RWPE2 (cell line): ENCODE data around the gene SLC13A3.

Source experiments
- ATAC-seq: fragments of 200-7000 bp; cut with Tn5 transposase; 3 replicates; pipeline ENCODE4 v1.9.1; 2021; ENCODE audit warnings: low read depth
- DNase-seq: peaks from one replicate; pipeline ENCODE4 v3.0.0-alpha.2; 2020; ENCODE audit warnings: low spot score
- H3K27ac ChIP-seq: fragments of 450-650 bp; 2 replicates; pipeline ENCODE4 v1.5.1; 2017; ENCODE audit warnings: mild to moderate bottlenecking; ENCODE audit not compliant: poor library complexity, severe bottlenecking
- H3K27me3 ChIP-seq: fragments of 250-450 bp; sonication (Bioruptor Pico); 2 replicates; pipeline ENCODE4 v1.5.1; 2021; ENCODE audit warnings: mild to moderate bottlenecking, moderate library complexity; ENCODE audit not compliant: insufficient read depth, poor library complexity, severe bottlenecking
- H3K36me3 ChIP-seq: fragments of 250-450 bp; sonication (Bioruptor Pico); 2 replicates; pipeline ENCODE4 v1.5.1; 2020; ENCODE audit warnings: low read depth, mild to moderate bottlenecking, moderate library complexity
- H3K4me1 ChIP-seq: fragments of 250-450 bp; sonication (Bioruptor Pico); 2 replicates; pipeline ENCODE4 v1.5.1; 2021; ENCODE audit warnings: mild to moderate bottlenecking, moderate library complexity; ENCODE audit not compliant: insufficient read depth, poor library complexity, severe bottlenecking
- H3K4me3 ChIP-seq: fragments of 250-450 bp; sonication (Bioruptor Pico); 2 replicates; pipeline ENCODE4 v1.5.1; 2021; ENCODE audit warnings: mild to moderate bottlenecking, moderate library complexity; ENCODE audit not compliant: severe bottlenecking
- H3K9me3 ChIP-seq: fragments of 250-450 bp; sonication (Bioruptor Pico); 2 replicates; pipeline ENCODE4 v1.5.1; 2021; ENCODE audit warnings: mild to moderate bottlenecking, moderate library complexity; ENCODE audit not compliant: severe bottlenecking
- CTCF ChIP-seq: fragments of 450-650 bp; IDR thresholded peaks from one replicate; pipeline ENCODE4 v1.5.1; 2017; ENCODE audit warnings: mild to moderate bottlenecking, moderate library complexity; ENCODE audit not compliant: poor library complexity, severe bottlenecking

Gene SLC13A3

GRCh38 chr20:46604551-46605133 lies 46.6 kb downstream of the SLC13A3 start:
- no peak for TF ChIP-seq CTCF
- no peaks in the 10 kb centered on the region for H3K4me1 ChIP-seq
- no peaks in the 10 kb centered on the region for H3K36me3 ChIP-seq
- no peak overlapping the region for H3K4me3 ChIP-seq
- DNase-seq (no peak), ATAC-seq (no peak)
- H3K9me3 ChIP-seq, result no peaks in the 10 kb centered on the region
- no peak overlapping the region for H3K27ac ChIP-seq
- no peaks in the 10 kb centered on the region for H3K27me3 ChIP-seq

DNA sequence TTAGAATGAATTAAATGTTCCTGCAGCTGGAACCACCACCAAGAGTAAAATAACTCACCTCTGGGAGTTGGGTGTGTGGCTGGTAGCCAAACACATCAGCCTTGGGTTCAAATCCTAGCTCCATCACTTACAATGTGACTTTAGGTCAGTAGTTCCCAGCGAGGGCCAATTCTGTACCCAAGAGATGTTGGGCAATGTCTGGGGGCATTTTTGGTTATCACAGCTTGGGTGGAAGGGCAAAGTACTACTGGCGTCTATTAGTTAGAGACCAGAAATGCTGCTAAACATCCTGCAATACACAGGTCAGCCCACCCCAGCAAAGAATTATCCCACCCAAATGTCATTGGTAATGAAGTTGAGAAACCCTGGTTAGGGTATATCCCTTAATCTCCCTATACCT lies 48.8 kb downstream of the SLC13A3 start:
- DNase-seq, result no peak
- H3K27me3 ChIP-seq, result no peaks in the 10 kb centered on the region
- H3K36me3 ChIP-seq, result no peaks in the 10 kb centered on the region
- H3K4me1 ChIP-seq, result no peaks in the 10 kb centered on the region
- no peak overlapping the region for H3K4me3 ChIP-seq
- ATAC-seq, result no peak
- no peak overlapping the region for H3K27ac ChIP-seq
- no peaks in the 10 kb centered on the region for H3K9me3 ChIP-seq
- no peak for TF ChIP-seq CTCF

DNA sequence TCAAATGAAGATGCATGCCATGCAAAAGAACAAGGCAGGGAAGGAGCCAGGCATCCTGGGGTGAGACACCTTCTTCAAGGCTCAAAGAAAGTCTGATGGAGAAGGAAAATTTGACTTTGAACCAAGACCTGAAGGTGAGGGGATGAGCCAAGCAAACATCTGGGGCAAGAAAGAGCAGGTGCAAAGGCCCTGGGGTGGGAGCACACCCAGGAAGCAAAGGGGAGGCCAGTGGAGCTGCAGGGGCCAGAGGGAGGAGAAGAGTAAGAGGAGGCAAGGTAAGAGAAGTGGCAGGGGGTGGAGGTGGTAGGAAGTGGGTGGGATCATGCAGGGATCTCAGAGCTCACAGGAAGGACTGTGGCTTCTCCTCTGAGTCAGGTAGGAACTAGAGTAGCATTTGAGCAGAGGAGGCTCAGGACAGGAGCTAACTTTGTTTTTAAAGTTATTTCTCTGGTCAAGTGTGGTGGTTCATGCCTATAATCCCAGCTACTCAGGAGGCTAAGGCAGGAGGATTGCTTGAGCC lies 49.6 kb downstream of the SLC13A3 start:
- no peak overlapping the region for H3K27ac ChIP-seq
- H3K4me1 ChIP-seq, result no peaks in the 10 kb centered on the region
- ATAC-seq, result no peak
- no peaks in the 10 kb centered on the region for H3K27me3 ChIP-seq
- no peak overlapping the region for H3K4me3 ChIP-seq
- TF ChIP-seq CTCF, result no peak
- H3K9me3 ChIP-seq, result no peaks in the 10 kb centered on the region
- no peaks in the 10 kb centered on the region for H3K36me3 ChIP-seq
- DNase-seq, result no peak

GRCh38 chr20:46600286-46600752 lies 50.9 kb downstream of the SLC13A3 start:
- TF ChIP-seq CTCF, result no peak
- Histone ChIP-seq H3K4me1 (no peaks in the 10 kb centered on the region), H3K36me3 (no peaks in the 10 kb centered on the region), H3K27ac (no peak overlapping the region), H3K9me3 (no peaks in the 10 kb centered on the region), H3K4me3 (no peak overlapping the region), H3K27me3 (no peaks in the 10 kb centered on the region)
- ATAC-seq (no peak), DNase-seq (no peak)

DNA sequence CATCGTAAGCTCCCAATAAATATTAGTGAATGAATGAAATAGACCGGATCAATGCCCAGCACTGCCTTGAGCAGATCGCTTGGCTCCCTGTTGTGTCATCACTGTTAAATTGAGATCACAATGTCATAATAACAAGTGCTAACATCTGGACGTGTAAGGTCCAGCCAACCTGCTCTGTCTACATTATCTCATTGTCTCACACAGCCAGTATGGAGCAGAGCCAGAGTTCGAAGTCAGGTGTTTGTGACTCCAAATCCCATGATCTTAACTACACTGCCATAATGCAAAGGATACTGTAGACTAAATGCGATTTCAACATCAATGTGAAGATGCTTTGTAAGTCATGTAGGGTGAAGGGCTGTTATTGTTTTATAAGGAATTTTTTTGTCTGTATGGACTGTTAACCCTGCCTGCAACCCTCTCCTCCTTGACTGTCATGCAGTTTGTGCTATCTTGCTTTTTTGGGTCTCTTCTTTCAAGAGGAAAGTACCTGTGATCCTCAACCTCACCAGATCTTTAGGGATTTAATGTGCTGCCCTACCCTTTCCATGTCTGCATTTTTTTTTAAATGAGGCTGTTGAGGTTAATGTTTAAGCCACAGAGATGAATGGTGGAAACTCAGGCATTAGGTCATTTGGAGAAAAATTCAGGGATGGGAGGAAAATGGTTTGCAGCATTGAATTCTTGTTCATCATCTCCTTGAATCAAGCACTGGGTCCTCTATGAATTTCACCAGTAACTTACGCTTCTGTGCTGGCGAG lies 51.9 kb downstream of the SLC13A3 start:
- Histone ChIP-seq H3K4me1 (no peaks in the 10 kb centered on the region), H3K9me3 (no peaks in the 10 kb centered on the region), H3K36me3 (no peaks in the 10 kb centered on the region), H3K27ac (no peak overlapping the region), H3K4me3 (no peak overlapping the region), H3K27me3 (no peaks in the 10 kb centered on the region)
- ATAC-seq (no peak), DNase-seq (no peak)
- no peak for TF ChIP-seq CTCF
